ENCODE data around the gene HPSE2.

- no peak for TF ChIP-seq TAF1 (IDR thresholded peaks at IDR 0.05; ENCODE audit: borderline replicate concordance, insufficient read depth, low read length)
- no peak for TF ChIP-seq REST (IDR thresholded peaks at IDR 0.05; ENCODE audit: insufficient read depth in 1 of 2, low read depth in 2 of 2, low read length in 2 of 2)
- TF ChIP-seq FOXP2 (optimal IDR thresholded peaks at IDR 0.05; ENCODE audit: borderline replicate concordance, extremely low read depth, extremely low read length, insufficient read depth), result no peak
Measured at GRCh38 chr10:98517672-98518071, 718.0 kb downstream of the HPSE2 start.

All from PFSK-1 (cell line).